Keratinocyte (primary cell): ENCODE results near the gene TNFRSF4.

Experiments used
- CTCF ChIP-seq, 3 experiments: IDR thresholded peaks in 1 of 3; conservative IDR thresholded peaks in 1 of 3; optimal IDR thresholded peaks in 1 of 3; 2 replicates in 2 of 3; 3 replicates in 1 of 3; pipeline versions ENCODE3 to v1.5.1; 2011; ENCODE audit warnings: low read length in 3 of 3, mild to moderate bottlenecking in 3 of 3, moderate library complexity in 2 of 3, control low read depth in 1 of 3, inconsistent platforms in 1 of 3; ENCODE audit not compliant: insufficient read depth in 2 of 3; ENCODE audit errors: extremely low read depth in 1 of 3
- EZH2 ChIP-seq: IDR thresholded peaks from one replicate; pipeline ENCODE4 v1.6.1; 2012; ENCODE audit warnings: inconsistent platforms, mild to moderate bottlenecking, low read length, moderate library complexity

GRCh38 chr1:1200876-1201810 is 12.8 kb downstream of the TNFRSF4 start:
- no peak for TF ChIP-seq CTCF (optimal IDR thresholded peaks at IDR 0.05 in 1 of 3, IDR thresholded peaks at IDR 0.05 in 1 of 3, conservative IDR thresholded peaks at IDR 0.05 in 1 of 3; ENCODE audit: extremely low read depth in 1 of 3, insufficient read depth in 2 of 3, low read length in 3 of 3)
- no peak for TF ChIP-seq EZH2
